ENCODE measurements around the gene TUFT1. TPM values are rescaled to one million over a fixed set of nuclear protein-coding genes. Genes with fewer than 3 reads are reported as not detected.

Gene TUFT1
- total and polyA plus RNA-seq, 2 donors from 2014 or later: 8.9 to 12.9 TPM

GRCh38 chr1:151536499-151536898, 3.6 kb upstream of the TUFT1 start:
- FAIRE-seq (no peak), DNase-seq (no peak)
- Histone ChIP-seq H3K36me3 (ENCODE audit: control insufficient read depth in 2 of 3, insufficient read depth in 3 of 3, low read length in 3 of 3) (peaks cover 0 to 21% (median 17%) of the 10 kb centered on the region in 3 donors), H3K9me3 (ENCODE audit: control insufficient read depth in 2 of 3, insufficient read depth in 1 of 3, low read length in 3 of 3) (no peaks in the 10 kb centered on the region), H3K4me1 (ENCODE audit: control insufficient read depth in 2 of 3, insufficient read depth in 2 of 3, low read depth in 1 of 3, low read length in 3 of 3) (peaks cover 0 to 13% (median 4%) of the 10 kb centered on the region in 3 donors), H3K27ac (ENCODE audit: low read depth in 2 of 2, low read length in 2 of 2) (no peak overlapping the region), H3K27me3 (ENCODE audit: control insufficient read depth, insufficient read depth, low read length) (no peaks in the 10 kb centered on the region), H3K4me3 (ENCODE audit: low read length in 3 of 3) (no peak overlapping the region), H3K9ac (ENCODE audit: low read length in 3 of 3) (no peak overlapping the region)
- intact Hi-C loops (cut with DNase I): loop anchor here (10.0 kb wide), 1 partner anchor 198 kb away; no protein-coding TSS in a partner anchor
- TF ChIP-seq CTCF (IDR thresholded peaks at IDR 0.05; ENCODE audit: borderline replicate concordance, extremely low read depth, insufficient read depth): no peak

GRCh38 chr1:151537112-151537511, 3.0 kb upstream of the TUFT1 start:
- TF ChIP-seq CTCF (IDR thresholded peaks at IDR 0.05; ENCODE audit: borderline replicate concordance, extremely low read depth, insufficient read depth): no peak
- FAIRE-seq (no peak), DNase-seq (no peak)
- peaks cover 0 to 21% (median 17%) of the 10 kb centered on the region in 3 donors for H3K36me3 ChIP-seq (ENCODE audit: control insufficient read depth in 2 of 3, insufficient read depth in 3 of 3, low read length in 3 of 3)
- intact Hi-C loops (cut with DNase I): loop anchor here (10.0 kb wide), 1 partner anchor 198 kb away; no protein-coding TSS in a partner anchor
- no peak overlapping the region for H3K27ac ChIP-seq (ENCODE audit: low read depth in 2 of 2, low read length in 2 of 2)
- H3K27me3 ChIP-seq (ENCODE audit: control insufficient read depth, insufficient read depth, low read length): no peaks in the 10 kb centered on the region
- H3K9ac ChIP-seq (ENCODE audit: low read length in 3 of 3): no peak overlapping the region
- H3K4me1 ChIP-seq (ENCODE audit: control insufficient read depth in 2 of 3, insufficient read depth in 2 of 3, low read depth in 1 of 3, low read length in 3 of 3): peaks cover 0 to 15% (median 4%) of the 10 kb centered on the region in 3 donors
- no peak overlapping the region for H3K4me3 ChIP-seq (ENCODE audit: low read length in 3 of 3)
- no peaks in the 10 kb centered on the region for H3K9me3 ChIP-seq (ENCODE audit: control insufficient read depth in 2 of 3, insufficient read depth in 1 of 3, low read length in 3 of 3)

- H3K4me3 ChIP-seq (ENCODE audit: low read length in 3 of 3): peak overlapping the region; percentile 18 to 86 (median 83)
- FAIRE-seq: peak; percentile 66
- H3K27ac ChIP-seq (ENCODE audit: low read depth in 2 of 2, low read length in 2 of 2): peak overlapping the region; percentile 97 to 98
- peaks cover 0 to 18% (median 4%) of the 10 kb centered on the region in 3 donors for H3K4me1 ChIP-seq (ENCODE audit: control insufficient read depth in 2 of 3, insufficient read depth in 2 of 3, low read depth in 1 of 3, low read length in 3 of 3)
- intact Hi-C loops (cut with DNase I): loop anchor here (10.0 kb wide), 1 partner anchor 195 kb away; no protein-coding TSS in a partner anchor
- no peak for TF ChIP-seq CTCF (IDR thresholded peaks at IDR 0.05; ENCODE audit: borderline replicate concordance, extremely low read depth, insufficient read depth)
- H3K9me3 ChIP-seq (ENCODE audit: control insufficient read depth in 2 of 3, insufficient read depth in 1 of 3, low read length in 3 of 3): no peaks in the 10 kb centered on the region
- peak overlapping the region in 2 of 3 donors; percentile 7 to 96 for H3K9ac ChIP-seq (ENCODE audit: low read length in 3 of 3)
- H3K36me3 ChIP-seq (ENCODE audit: control insufficient read depth in 2 of 3, insufficient read depth in 3 of 3, low read length in 3 of 3): peaks cover 0 to 21% (median 14%) of the 10 kb centered on the region in 3 donors
- no peaks in the 10 kb centered on the region for H3K27me3 ChIP-seq (ENCODE audit: control insufficient read depth, insufficient read depth, low read length)
- peak; percentile 77 to 96 (median 86) for DNase-seq
Measured at GRCh38 chr1:151539321-151540020, 638 bp upstream of the TUFT1 start.
